HG03571 (cell line): ENCODE measurements around the gene SNX4.
A peak's percentile ranks its signal among the peaks of the same experiment; 100 is the strongest.
"Not testable (repeated sequence)": the region's sequence is repeated elsewhere in the genome, so short reads cannot be mapped to it uniquely, and the experiment has no call there.

ENCODE experiments used
- ATAC-seq: cut with Tn5 transposase; IDR thresholded peaks from one replicate; pipeline ENCODE4 v1.9.1; 2021; ENCODE audit not compliant: unreplicated experiment

Gene SNX4

DNA sequence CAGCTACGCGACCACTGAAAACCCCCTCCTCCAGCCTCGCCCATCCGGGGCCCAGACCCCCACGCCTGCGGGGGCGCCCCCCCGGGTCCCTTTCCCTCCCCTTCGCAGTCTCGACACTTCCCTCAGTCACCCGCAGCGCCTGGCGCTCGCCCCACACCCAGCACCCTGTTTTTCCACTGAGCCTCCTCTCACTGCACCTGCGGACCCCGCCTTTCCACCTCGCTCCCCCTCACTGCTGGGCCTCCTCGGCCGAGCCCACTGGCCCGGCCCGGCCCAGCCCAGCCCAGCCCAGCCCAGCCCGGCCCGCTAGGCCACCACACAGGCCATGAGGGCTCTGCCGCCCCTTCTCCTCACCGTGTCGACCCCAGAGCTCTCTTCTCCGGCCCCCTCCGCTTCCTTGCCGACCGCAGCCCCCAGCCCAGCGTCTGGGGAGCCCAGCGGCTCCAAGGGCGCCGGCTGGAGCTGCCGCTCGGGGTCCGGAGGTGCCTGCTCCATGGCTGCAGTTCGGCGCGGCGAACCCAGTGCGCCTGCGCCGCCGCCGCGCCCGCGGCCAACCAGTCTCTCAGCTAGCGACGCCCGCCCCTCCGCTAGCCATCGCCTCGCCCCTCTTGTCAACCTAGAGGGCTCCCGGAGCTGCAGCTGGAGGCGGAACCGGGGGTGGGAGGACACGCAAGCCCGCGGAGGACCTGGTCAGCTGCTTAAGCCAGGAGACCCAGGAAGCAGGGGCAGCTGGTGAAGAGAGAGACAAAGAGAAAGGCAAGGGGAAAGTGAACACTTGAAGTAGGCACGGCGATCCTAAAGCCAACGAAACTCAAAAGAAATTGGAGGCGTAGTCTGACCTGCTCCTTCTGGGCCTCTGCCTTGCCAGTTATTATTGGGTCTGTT lies at the start of gene SNX4:
TSS of gene SNX4 (minus strand) at position 525 of the 885 bp plus-strand sequence. CDS start at position 495, 30 bp downstream.
- ATAC-seq, result peak; percentile 87

DNA sequence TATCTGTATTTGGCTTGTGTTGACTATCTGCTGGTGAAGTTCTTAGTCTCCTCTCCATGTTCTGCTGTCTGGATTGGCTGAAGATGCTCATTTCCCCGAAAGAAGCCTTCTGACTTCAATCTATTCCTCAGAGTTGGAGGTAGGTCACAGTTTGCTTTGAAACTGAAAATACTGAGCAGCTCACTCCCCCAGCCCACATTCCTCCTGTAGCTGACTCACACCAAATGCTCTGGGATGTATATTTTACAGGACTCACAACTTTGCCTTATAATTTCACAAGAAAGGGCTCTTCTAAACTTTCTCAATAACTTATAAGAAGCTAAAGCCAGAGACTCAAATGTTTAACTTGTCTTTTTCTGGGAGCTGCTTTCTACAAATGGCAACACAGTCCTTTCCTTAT lies 36.3 kb upstream of the SNX4 start:
- no peak for ATAC-seq

DNA sequence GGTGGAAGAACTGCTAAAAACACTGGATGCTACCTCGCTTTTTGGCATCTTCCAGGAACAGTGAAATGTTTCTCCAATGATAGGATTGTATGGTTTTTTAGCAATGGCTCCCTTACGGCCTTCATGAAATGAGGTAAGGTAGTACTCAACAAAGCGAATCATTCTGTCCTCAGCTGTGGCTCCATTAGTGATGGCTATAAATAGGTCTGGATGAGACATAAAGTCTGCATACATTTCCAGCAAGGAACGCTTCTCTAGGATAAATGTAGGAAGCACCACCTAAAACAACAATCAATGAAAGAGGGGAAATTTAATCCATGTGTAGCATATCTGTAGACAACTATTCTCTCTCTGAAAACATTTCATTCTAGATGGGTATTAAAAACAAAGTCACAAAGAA lies 32.4 kb upstream of the SNX4 start:
- no peak for ATAC-seq

DNA sequence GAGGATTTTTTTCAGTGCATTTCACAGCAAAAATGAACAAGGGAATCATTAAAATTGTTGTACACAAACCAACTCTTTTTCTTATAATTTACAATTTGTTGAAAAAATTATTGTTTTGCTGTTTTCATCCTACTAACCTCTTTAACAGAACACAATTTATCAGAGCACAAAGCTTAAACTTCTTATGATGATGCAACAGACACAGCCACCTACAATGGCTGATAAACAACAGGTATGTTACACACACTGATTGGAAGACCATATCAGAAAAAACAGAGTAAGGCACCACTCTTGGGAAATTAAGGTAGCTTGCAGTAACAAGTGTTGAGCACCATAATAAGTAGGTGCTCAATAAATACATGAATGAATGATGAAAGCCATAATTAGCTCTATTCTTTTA lies 8.9 kb upstream of the SNX4 start:
- no peak for ATAC-seq

DNA sequence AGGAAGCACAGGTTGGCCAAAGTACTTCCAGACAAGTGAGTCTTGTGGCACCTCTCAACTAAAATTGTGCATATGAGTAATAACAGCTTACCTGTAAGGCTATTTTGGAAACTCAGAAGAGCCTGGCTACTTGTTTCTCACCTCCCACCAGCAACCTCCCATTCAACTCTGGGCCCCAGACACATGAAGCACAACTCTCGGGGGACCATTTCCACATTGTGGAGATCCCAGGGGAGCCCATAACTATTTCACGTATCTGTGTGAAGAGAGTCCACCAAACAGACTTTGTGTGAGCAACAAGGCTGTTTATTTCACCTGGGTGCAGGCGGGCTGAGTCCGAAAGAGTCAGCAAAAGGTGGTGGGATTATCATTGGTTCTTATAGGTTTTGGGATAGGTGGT lies 5.2 kb upstream of the SNX4 start:
- ATAC-seq, result no peak

DNA sequence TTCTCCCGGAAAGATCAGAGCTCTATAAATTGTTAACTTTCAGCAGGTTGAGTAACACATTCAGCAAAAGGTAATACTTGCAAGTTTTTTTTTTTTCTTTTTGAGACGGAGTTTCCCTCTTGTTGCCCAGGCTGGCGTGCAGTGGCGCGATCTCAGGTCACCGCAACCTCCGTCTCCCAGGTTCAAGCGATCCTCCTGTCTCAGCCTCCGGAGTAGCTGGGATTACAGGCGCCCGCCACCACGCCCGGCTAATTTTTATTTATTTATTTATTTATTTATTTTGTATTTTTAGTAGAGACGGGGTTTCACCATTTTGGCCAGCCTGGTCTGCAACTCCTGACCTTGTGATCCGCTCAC lies 539 bp upstream of the SNX4 start:
- ATAC-seq, result not testable (repeated sequence)

DNA sequence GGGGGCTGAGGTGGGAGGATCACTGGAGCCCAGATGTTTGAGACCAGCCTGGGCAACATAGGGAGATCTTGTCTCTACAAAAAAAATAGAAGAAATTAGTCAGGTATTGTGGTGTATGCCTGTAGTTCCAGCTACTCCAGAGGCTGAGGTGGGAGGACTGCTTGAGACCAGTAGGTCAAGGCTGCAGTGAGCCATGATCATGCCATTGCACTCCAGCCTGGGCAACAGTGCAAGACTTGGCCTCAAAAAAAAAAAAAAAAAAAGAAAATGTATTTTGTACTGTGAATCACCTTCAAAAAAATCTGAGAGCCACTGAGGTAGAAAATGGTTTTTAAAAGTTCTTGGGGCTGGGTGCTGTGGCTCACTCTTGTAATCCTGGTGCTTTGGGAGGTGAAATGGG lies 4.6 kb downstream of the SNX4 start:
- no peak for ATAC-seq

DNA sequence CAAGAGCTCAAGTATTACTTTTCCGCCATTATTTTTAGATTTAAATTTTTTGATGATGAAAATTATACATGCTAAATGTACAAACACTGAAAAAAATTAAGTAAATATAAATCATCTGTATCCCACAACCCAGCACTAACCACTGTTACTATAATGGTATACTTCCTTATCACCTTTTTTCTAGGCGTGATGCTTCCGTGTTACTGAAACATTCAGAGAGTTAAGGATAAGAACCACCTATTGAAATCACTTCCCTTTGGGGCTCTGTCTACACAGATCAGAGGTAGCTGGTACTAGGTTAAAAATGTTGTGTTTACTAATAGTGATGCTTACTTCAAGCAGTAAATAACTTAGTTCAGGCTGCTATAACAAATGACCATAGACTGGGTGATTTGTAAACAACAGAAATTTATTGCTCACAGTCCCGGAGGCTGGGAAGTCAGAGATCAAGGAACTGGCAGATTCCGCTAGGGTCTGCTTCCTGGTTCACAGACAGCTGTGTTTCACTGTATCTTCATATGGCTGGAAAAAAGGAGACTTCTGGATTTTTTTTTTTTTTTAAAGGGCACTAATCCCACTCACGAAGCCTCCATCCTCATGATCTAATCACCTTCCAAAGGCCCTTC lies 6.4 kb downstream of the SNX4 start:
- ATAC-seq, result no peak

DNA sequence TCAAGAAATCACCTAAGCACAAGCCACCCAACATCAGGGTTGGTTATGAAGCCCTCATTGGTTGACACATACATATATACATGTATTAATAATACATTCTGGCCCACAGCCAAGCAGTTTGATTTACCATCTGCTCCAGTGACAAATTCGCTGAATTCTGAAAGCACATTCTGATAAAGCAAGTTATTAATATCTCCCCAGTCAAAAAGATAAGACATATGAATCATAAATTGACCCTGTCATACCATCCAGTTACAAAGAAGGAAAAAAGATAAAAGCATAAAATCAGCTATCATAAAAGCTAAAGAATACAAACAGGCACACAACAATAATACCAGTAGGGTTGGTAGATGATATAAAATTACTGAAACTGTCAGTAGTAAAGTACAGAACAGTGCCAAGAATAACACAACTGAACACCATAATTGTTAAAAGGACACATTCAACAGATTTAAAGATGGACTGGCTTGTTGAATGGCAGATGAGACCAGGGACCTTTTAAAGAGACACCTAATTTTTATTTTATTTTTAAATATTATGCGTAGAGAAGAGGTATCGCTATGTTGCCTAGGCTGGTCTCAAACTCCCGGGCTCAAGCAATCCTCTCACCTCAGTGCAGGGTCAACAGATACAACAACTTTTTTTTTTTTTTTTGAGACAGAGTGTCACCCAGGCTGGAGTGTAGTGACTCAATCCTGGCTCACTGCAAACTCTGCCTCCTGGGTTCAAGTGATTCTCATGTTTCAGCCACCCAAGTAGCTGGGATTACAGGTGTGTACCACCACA lies 7.7 kb downstream of the SNX4 start:
- ATAC-seq, result no peak

DNA sequence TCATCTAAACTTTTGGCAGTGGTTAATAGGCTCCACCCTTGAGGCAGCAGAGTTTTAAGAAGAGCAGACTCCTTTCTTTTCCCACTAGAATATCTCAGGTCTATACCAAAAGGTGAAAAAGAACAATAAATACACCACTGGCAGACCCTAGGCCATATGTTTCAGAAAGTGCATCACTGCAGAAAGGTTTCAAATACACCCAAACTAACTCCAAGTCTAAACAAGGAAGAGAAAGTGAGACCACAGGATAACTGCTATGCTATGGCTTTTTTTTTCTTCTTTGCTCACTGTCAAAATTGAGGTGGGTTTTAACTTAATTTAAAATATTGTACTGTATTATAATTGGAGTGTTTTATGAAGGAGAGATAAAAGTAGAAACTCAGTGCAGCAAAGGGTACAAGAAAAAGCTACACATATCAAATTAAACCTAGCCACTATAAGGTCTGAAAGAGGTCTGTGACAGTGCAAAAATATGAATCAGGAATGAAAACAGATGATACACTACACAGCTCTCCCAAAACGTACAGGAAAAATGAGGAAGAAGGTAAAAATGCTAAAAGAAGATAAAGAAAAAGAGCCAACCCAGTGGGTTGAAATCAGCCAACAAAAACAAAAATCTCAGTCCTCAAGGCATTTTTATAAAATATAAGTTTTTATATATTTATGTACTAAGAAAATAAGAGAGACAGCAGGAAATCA lies 8.4 kb downstream of the SNX4 start:
- no peak for ATAC-seq

DNA sequence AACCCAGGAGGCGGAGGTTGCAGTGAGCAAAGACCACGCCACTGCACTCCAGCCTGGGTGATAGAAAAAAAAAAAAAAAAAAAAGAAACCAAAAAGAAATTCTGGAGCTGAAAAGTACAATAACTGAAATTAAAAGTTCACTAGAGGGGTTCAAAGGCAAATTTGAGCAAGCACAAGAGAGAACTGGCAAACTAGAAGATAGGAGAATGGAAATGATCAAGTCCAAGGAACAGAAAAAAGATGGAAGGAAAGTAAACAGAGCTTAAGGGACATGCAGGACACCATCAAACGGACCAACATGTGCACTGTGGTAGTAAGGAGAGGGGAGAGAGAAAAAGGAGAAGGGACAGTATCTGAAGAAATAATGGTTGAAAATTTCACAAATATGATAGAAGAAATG lies 12.9 kb downstream of the SNX4 start:
- ATAC-seq, result no peak

DNA sequence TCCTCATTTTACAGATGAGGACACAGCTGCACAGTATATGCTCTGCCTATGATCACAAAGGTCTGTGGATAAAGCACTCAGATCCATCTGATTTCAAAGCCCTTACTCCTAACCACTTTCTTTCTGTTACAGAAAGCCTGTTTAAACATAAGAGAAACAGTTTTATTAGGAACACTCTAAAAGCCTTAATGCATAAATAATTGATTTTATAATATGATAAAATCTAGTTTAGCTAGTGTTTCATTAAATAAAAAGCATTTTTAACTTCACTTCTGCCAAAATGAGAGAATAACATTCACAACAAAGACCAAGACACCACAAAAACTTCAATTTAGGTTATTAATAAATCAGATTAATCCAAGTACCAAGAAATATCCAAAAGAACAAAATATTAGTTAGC lies 21.4 kb downstream of the SNX4 start:
- ATAC-seq, result no peak

DNA sequence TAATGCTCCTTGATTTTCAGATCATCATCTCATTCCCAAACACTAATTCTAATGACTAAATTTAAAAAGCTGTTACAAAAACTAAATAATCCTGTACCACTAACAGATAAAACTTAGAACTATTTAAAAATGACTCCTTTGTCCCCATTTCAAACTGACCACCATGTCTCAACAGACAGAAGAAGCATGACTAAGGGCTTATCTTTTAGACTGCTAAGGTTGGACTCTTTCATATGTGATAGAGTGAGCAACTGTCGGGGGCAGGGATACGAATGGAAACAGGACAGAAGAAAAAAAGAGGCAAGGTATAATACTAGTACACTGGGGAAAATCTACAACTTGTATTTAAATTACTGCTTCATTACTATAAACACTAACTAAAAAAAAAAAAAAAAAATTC lies 23.3 kb downstream of the SNX4 start:
- no peak for ATAC-seq

DNA sequence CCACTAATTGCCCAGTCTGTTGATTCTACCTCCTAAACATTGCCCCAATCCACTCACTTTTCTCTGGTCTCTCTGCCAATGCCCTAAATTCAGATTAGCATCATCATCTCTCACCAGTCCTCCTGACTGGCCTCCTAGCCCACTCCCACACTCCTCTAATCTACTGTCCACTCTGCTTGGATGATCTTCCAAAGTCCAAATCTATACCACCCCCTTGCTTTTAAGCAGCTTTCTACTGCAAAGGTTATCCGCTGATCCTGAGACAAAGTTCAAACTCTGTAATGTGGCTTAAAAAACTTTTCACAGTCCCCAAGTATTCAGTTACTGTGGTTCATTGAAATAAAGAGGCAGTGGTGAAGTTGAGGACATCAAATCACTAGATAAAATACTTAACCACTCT lies 37.6 kb downstream of the SNX4 start:
- no peak for ATAC-seq

DNA sequence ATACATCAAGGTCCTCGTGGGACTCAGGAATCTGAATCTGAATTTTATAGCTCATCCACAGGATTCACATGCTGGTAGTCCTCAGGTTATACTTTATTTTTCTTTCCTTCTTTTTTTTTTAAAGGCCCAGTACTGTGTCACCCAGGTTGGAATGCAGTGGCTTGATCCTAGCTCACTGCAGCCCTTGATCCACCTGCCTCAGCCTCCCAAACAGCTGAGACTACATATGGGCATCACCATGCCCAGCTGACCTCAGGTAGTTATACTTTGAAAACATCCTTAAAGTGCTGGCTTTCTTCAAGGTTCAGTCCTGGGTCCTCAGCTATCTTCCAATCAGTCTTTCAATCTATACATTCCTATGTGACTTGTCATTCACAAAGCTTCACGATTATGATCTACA lies 38.2 kb downstream of the SNX4 start:
- ATAC-seq, result no peak

DNA sequence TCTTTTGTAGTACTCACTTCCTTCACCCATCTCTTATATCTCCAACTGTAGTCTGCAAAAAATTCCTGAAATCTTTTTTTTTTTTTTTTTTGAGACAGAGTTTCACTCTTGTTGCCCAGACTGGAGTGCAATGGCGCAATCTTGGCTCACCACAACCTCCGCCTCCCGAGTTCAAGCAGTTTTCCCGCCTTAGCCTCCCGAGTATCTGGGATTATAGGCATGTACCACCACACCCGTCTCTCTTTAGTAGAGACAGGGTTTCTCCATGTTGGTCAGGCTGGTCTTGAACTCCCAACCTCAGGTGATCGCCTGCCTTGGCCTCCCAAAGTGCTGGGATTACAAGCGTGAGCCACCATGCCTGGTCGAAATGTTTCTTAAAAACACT lies 38.6 kb downstream of the SNX4 start:
- not testable (repeated sequence) for ATAC-seq

DNA sequence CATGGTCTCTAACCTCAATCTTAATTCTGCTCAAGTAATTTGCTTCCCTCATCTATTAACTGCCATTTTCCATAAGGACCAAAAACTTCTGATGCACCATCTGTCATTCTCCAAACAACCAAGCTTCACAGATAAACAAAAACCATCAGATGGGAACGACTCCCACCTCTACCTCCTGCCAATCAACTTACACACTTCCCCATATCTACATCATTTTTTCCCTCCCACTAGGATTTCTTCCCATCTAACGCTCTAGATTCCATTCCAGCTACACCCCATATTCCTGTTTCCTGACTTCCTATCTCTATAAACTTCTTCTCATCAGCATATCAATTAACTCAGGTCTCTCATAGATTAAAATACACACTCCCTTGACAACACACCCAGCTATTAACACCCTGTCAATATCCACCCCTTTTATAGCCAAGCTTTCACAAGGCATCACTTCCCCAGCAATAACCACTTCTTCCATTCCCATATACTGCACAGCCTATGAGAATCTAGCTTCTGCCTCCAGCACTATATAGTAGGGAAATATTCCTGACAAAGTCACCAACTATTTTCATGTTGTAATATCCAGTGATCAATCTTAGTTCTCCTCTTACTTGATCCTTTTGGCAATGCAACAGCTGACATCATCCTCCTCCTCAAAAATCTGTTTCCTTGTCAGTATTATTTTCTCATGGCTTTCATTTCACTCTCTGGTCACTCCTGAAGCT lies 39.2 kb downstream of the SNX4 start:
- no peak for ATAC-seq

DNA sequence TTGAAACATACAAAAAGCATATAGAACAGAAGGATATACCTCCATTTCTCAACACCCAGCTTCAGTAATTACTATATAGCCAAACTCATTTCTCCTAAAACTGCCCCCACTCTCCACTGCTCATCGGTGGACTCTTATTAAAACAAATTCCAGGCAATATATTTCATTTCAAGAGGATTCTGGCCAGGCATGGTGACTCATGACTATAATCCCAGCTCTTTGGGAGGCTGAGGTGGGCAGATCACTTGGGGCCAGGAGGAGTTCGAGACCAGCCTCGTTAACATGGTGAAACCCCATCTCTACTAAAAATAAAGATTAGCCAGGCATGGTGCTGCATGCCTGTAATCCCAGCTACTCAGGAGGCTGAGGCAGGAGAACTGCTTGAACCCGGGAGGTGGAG lies 40.9 kb downstream of the SNX4 start:
- ATAC-seq, result no peak

DNA sequence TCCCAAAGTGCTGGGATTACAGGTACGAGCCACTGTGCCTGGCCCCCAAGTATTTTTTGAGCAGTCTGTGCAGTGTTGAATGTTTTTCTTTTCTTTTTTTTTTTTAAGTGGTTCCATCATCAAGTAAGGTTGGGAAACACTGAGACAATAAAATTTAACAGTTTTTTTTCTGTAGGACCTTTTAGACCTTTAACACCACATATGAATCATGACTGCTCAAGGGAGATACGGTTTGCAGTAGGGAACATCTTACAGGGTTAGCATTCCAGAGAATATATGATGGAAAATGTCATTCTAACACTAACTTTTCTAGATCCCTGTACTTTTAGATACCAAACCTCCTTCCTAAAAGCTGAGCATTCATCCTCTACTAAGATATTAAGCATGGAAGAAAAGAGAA lies 41.7 kb downstream of the SNX4 start:
- ATAC-seq, result no peak

DNA sequence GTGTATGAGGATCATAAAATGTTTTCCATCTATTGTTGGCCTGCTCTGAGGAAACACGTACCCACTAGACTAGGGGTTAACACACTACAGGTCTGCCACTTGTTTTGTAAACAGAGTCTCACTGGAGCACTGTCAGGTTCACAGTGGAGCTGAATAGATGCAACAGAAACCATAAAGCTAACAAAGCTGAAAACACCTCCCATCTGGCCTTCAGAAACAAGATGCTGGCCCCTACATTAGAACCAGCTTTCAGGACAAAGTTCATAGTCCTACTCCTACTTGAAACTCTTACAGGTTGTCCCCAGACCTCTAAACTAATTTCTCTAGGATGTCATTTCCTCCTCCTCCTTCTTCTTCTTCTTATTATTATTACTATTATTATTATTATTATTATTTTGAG lies 42.3 kb downstream of the SNX4 start:
- ATAC-seq, result no peak

DNA sequence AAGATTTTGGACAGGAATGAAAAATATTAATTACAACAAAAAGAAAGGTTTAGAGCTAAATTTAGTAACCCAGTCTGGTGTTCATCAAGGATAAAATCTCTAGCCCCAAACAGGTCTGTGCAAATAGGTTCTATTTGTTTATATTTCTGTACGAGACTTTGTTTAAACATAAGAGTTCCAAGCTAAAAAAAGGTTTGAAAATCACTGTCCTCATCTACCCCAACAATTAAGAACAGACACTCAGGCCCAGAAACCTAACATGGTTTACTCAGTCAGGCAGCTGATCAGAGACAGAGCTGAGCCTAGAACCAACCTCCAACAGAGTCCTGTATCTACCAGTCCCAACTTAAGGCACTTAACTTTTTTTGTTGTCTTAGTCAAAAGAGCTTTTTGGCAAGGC lies 49.3 kb downstream of the SNX4 start:
- ATAC-seq, result no peak
